Activated naive CD8-positive, alpha-beta T cell treated with anti-CD3 and anti-CD28 coated beads, Interleukin-2, amount 10 ng/mL, durations not matched to agents 7 days and 5 days (primary cell): ENCODE results near the gene MEGF11. TPM values are rescaled to one million over a fixed set of nuclear protein-coding genes. Genes with fewer than 3 reads are reported as not detected.

ENCODE experiments used
- ATAC-seq: fragments of 150-1000 bp; cut with Tn5 transposase; one replicate; pipeline ENCODE4 v1.10.0; 2021; ENCODE audit warnings: low read depth, moderate library complexity
- POLR2A ChIA-PET: fragments of 350-600 bp; sonication (Branson Sonifier 250); formaldehyde crosslinking; loops from one replicate; lab custom pipeline; 2021; ENCODE audit warnings: antibody characterized with exemption; lab: Charles Lee
- DNase-seq: peaks from one replicate; pipeline ENCODE4 v3.0.0; 2021
- H3K27ac Mint-ChIP-seq: one replicate; pipeline ENCODE4 v1.8.0; 2022; ENCODE audit warnings: mild to moderate bottlenecking, mixed read lengths
- H3K27me3 Mint-ChIP-seq: one replicate; pipeline ENCODE4 v1.8.0; 2022; ENCODE audit warnings: mild to moderate bottlenecking, moderate library complexity, mixed read lengths
- H3K36me3 Mint-ChIP-seq: one replicate; pipeline ENCODE4 v1.8.0; 2021; ENCODE audit warnings: mild to moderate bottlenecking, mixed read lengths
- H3K4me1 Mint-ChIP-seq: one replicate; pipeline ENCODE4 v1.8.0; 2021; ENCODE audit warnings: mixed read lengths
- H3K4me3 Mint-ChIP-seq: one replicate; pipeline ENCODE4 v1.8.0; 2022; ENCODE audit warnings: mild to moderate bottlenecking, moderate library complexity, mixed read lengths
- H3K9me3 Mint-ChIP-seq: one replicate; pipeline ENCODE4 v1.8.0; 2021; ENCODE audit warnings: mixed read lengths
- total RNA-seq, 2 experiments: library from RNA; stranded (reverse); gene quantifications; one replicate each; pipeline ENCODE4 v1.2.3, GENCODE V29; 2021

Gene MEGF11
- total RNA-seq, 2 experiments from 2014 or later = not detected

GRCh38 chr15:65948383-65948782 is 305.2 kb downstream of the MEGF11 start:
- Mint-ChIP-seq H3K4me1 (peaks cover 13% of the 10 kb centered on the region), H3K9me3 (no peaks in the 10 kb centered on the region), H3K36me3 (no peaks in the 10 kb centered on the region), H3K4me3 (no peak overlapping the region), H3K27me3 (no peaks in the 10 kb centered on the region), H3K27ac (no peak overlapping the region)
- POLR2A ChIA-PET = no interaction called here
- ATAC-seq (no peak), DNase-seq (no peak)

- DNase-seq = no peak
- Mint-ChIP-seq H3K4me3 (no peak overlapping the region), H3K27ac (no peak overlapping the region), H3K4me1 (peaks cover 19% of the 10 kb centered on the region), H3K36me3 (no peaks in the 10 kb centered on the region), H3K27me3 (no peaks in the 10 kb centered on the region), H3K9me3 (no peaks in the 10 kb centered on the region)
- ATAC-seq = no peak
- POLR2A ChIA-PET = no interaction called here
These were observed 306.5 kb downstream of the MEGF11 start for GRCh38 chr15:65947041-65947440.

GRCh38 chr15:65945616-65946015 is 307.9 kb downstream of the MEGF11 start:
- no peak for DNase-seq
- no peak for ATAC-seq
- peaks cover 8% of the 10 kb centered on the region for H3K27me3 Mint-ChIP-seq
- POLR2A ChIA-PET = no interaction called here
- no peak overlapping the region for H3K27ac Mint-ChIP-seq
- no peaks in the 10 kb centered on the region for H3K9me3 Mint-ChIP-seq
- H3K36me3 Mint-ChIP-seq = no peaks in the 10 kb centered on the region
- peaks cover 20% of the 10 kb centered on the region for H3K4me1 Mint-ChIP-seq
- no peak overlapping the region for H3K4me3 Mint-ChIP-seq

GRCh38 chr15:65944404-65944803 is 309.1 kb downstream of the MEGF11 start:
- no peak for DNase-seq
- ATAC-seq = no peak
- H3K36me3 Mint-ChIP-seq = no peaks in the 10 kb centered on the region
- no peak overlapping the region for H3K4me3 Mint-ChIP-seq
- no peak overlapping the region for H3K27ac Mint-ChIP-seq
- POLR2A ChIA-PET = no interaction called here
- H3K9me3 Mint-ChIP-seq = no peaks in the 10 kb centered on the region
- peaks cover 18% of the 10 kb centered on the region for H3K4me1 Mint-ChIP-seq
- H3K27me3 Mint-ChIP-seq = peaks cover 8% of the 10 kb centered on the region

- H3K27ac Mint-ChIP-seq = no peak overlapping the region
These were observed 311.1 kb downstream of the MEGF11 start for GRCh38 chr15:65942436-65942835.

GRCh38 chr15:65940618-65940909 is 313.0 kb downstream of the MEGF11 start:
- Mint-ChIP-seq H3K4me3 (no peak overlapping the region), H3K9me3 (no peaks in the 10 kb centered on the region), H3K4me1 (peaks cover 26% of the 10 kb centered on the region), H3K36me3 (no peaks in the 10 kb centered on the region), H3K27me3 (peaks cover 8% of the 10 kb centered on the region), H3K27ac (no peak overlapping the region)
- no peak for ATAC-seq
- POLR2A ChIA-PET = no interaction called here
- DNase-seq = no peak

More at GRCh38 chr15:65942436-65942835, 311.1 kb downstream of the MEGF11 start:
- Mint-ChIP-seq H3K27me3 (peaks cover 8% of the 10 kb centered on the region), H3K36me3 (no peaks in the 10 kb centered on the region), H3K4me1 (peaks cover 25% of the 10 kb centered on the region), H3K9me3 (no peaks in the 10 kb centered on the region), H3K4me3 (peak overlapping the region; percentile 41)
- POLR2A ChIA-PET = interaction anchor here (1.4 kb wide), 1 partner anchor 73 kb away, joined by 7 read pairs; the partner anchor contains the start of gene RAB11A
- ATAC-seq (peak; percentile 79), DNase-seq (peak; percentile 49)

- Mint-ChIP-seq H3K27me3 (peaks cover 8% of the 10 kb centered on the region), H3K9me3 (no peaks in the 10 kb centered on the region), H3K4me3 (no peak overlapping the region), H3K4me1 (peaks cover 26% of the 10 kb centered on the region), H3K27ac (no peak overlapping the region), H3K36me3 (no peaks in the 10 kb centered on the region)
- DNase-seq = no peak
- ATAC-seq = no peak
- POLR2A ChIA-PET = no interaction called here
These were observed 313.5 kb downstream of the MEGF11 start for GRCh38 chr15:65939901-65940617.

GRCh38 chr15:65938604-65939003 is 314.9 kb downstream of the MEGF11 start:
- Mint-ChIP-seq H3K27ac (no peak overlapping the region), H3K4me1 (peaks cover 23% of the 10 kb centered on the region), H3K36me3 (no peaks in the 10 kb centered on the region), H3K9me3 (no peaks in the 10 kb centered on the region), H3K27me3 (peaks cover 8% of the 10 kb centered on the region), H3K4me3 (no peak overlapping the region)
- ATAC-seq = no peak
- no peak for DNase-seq
- POLR2A ChIA-PET = no interaction called here

- ATAC-seq = no peak
- Mint-ChIP-seq H3K36me3 (no peaks in the 10 kb centered on the region), H3K27ac (peak overlapping the region; percentile 2), H3K27me3 (peaks cover 10% of the 10 kb centered on the region), H3K9me3 (no peaks in the 10 kb centered on the region), H3K4me1 (peaks cover 21% of the 10 kb centered on the region), H3K4me3 (no peak overlapping the region)
- no peak for DNase-seq
- POLR2A ChIA-PET = interaction anchor here (0.6 to 0.8 kb wide), 2 partner anchors 27 to 36 kb away, joined by 3 read pairs; no protein-coding TSS in a partner anchor
These were observed 316.1 kb downstream of the MEGF11 start for GRCh38 chr15:65937476-65937875.

- POLR2A ChIA-PET = no interaction called here
- Mint-ChIP-seq H3K36me3 (no peaks in the 10 kb centered on the region), H3K27me3 (peaks cover 12% of the 10 kb centered on the region), H3K4me1 (peaks cover 17% of the 10 kb centered on the region), H3K9me3 (no peaks in the 10 kb centered on the region), H3K4me3 (no peak overlapping the region), H3K27ac (no peak overlapping the region)
- ATAC-seq = no peak
- DNase-seq = no peak
These were observed 316.5 kb downstream of the MEGF11 start for GRCh38 chr15:65937054-65937453.

GRCh38 chr15:65936282-65936681 is 317.3 kb downstream of the MEGF11 start:
- POLR2A ChIA-PET = no interaction called here
- Mint-ChIP-seq H3K4me1 (peaks cover 10% of the 10 kb centered on the region), H3K9me3 (no peaks in the 10 kb centered on the region), H3K27ac (no peak overlapping the region), H3K4me3 (no peak overlapping the region), H3K27me3 (peaks cover 9% of the 10 kb centered on the region), H3K36me3 (no peaks in the 10 kb centered on the region)
- DNase-seq (no peak), ATAC-seq (no peak)

- POLR2A ChIA-PET = no interaction called here
- no peaks in the 10 kb centered on the region for H3K36me3 Mint-ChIP-seq
- no peak for DNase-seq
- H3K4me1 Mint-ChIP-seq = peaks cover 8% of the 10 kb centered on the region
- no peaks in the 10 kb centered on the region for H3K9me3 Mint-ChIP-seq
- H3K27ac Mint-ChIP-seq = no peak overlapping the region
- no peak for ATAC-seq
- peaks cover 3% of the 10 kb centered on the region for H3K27me3 Mint-ChIP-seq
- no peak overlapping the region for H3K4me3 Mint-ChIP-seq
These were observed 318.2 kb downstream of the MEGF11 start for GRCh38 chr15:65935391-65935790.

- no peak overlapping the region for H3K4me3 Mint-ChIP-seq
- no peak for ATAC-seq
- DNase-seq = no peak
- H3K4me1 Mint-ChIP-seq = no peaks in the 10 kb centered on the region
- H3K36me3 Mint-ChIP-seq = no peaks in the 10 kb centered on the region
- no peaks in the 10 kb centered on the region for H3K9me3 Mint-ChIP-seq
- POLR2A ChIA-PET = no interaction called here
- H3K27me3 Mint-ChIP-seq = peaks cover 3% of the 10 kb centered on the region
- no peak overlapping the region for H3K27ac Mint-ChIP-seq
These were observed 322.3 kb downstream of the MEGF11 start for GRCh38 chr15:65931221-65931620.

GRCh38 chr15:65930134-65930533 is 323.4 kb downstream of the MEGF11 start:
- H3K27ac Mint-ChIP-seq = no peak overlapping the region
- ATAC-seq = no peak
- H3K4me1 Mint-ChIP-seq = no peaks in the 10 kb centered on the region
- H3K4me3 Mint-ChIP-seq = no peak overlapping the region
- H3K36me3 Mint-ChIP-seq = no peaks in the 10 kb centered on the region
- H3K9me3 Mint-ChIP-seq = no peaks in the 10 kb centered on the region
- peaks cover 3% of the 10 kb centered on the region for H3K27me3 Mint-ChIP-seq
- POLR2A ChIA-PET = no interaction called here
- DNase-seq = no peak
